ENCODE measurements around the gene CDC16.

CDC16 gene

GRCh38 chr13:114309086-114309485 is 74.4 kb downstream of the CDC16 start:
- Histone ChIP-seq H3K9ac (ENCODE audit: low read length) (no peak overlapping the region), H3K27me3 (ENCODE audit: control insufficient read depth, insufficient read depth, low read length) (no peaks in the 10 kb centered on the region), H3K36me3 (ENCODE audit: control insufficient read depth, low read depth, low read length) (peaks cover 21% of the 10 kb centered on the region), H3K27ac (ENCODE audit: low read length) (no peak overlapping the region), H3K4me1 (ENCODE audit: control insufficient read depth, low read depth, low read length) (no peaks in the 10 kb centered on the region), H3K9me3 (ENCODE audit: control insufficient read depth, low read depth, low read length) (no peaks in the 10 kb centered on the region), H3K4me3 (ENCODE audit: low read length) (no peak overlapping the region)

GRCh38 chr13:114309806-114310410 is 75.2 kb downstream of the CDC16 start:
- no peak overlapping the region for H3K4me3 ChIP-seq (ENCODE audit: low read length)
- no peaks in the 10 kb centered on the region for H3K9me3 ChIP-seq (ENCODE audit: control insufficient read depth, low read depth, low read length)
- no peaks in the 10 kb centered on the region for H3K4me1 ChIP-seq (ENCODE audit: control insufficient read depth, low read depth, low read length)
- H3K36me3 ChIP-seq (ENCODE audit: control insufficient read depth, low read depth, low read length), result peaks cover 14% of the 10 kb centered on the region
- no peaks in the 10 kb centered on the region for H3K27me3 ChIP-seq (ENCODE audit: control insufficient read depth, insufficient read depth, low read length)
- H3K9ac ChIP-seq (ENCODE audit: low read length), result no peak overlapping the region
- H3K27ac ChIP-seq (ENCODE audit: low read length), result no peak overlapping the region

GRCh38 chr13:114310956-114311355 is 76.3 kb downstream of the CDC16 start:
- H3K4me3 ChIP-seq (ENCODE audit: low read length), result no peak overlapping the region
- no peaks in the 10 kb centered on the region for H3K27me3 ChIP-seq (ENCODE audit: control insufficient read depth, insufficient read depth, low read length)
- no peaks in the 10 kb centered on the region for H3K9me3 ChIP-seq (ENCODE audit: control insufficient read depth, low read depth, low read length)
- peaks cover 10% of the 10 kb centered on the region for H3K36me3 ChIP-seq (ENCODE audit: control insufficient read depth, low read depth, low read length)
- no peak overlapping the region for H3K27ac ChIP-seq (ENCODE audit: low read length)
- no peak overlapping the region for H3K9ac ChIP-seq (ENCODE audit: low read length)
- peaks cover 6% of the 10 kb centered on the region for H3K4me1 ChIP-seq (ENCODE audit: control insufficient read depth, low read depth, low read length)

GRCh38 chr13:114311387-114311786 is 76.7 kb downstream of the CDC16 start:
- H3K4me3 ChIP-seq (ENCODE audit: low read length), result no peak overlapping the region
- no peaks in the 10 kb centered on the region for H3K9me3 ChIP-seq (ENCODE audit: control insufficient read depth, low read depth, low read length)
- no peaks in the 10 kb centered on the region for H3K27me3 ChIP-seq (ENCODE audit: control insufficient read depth, insufficient read depth, low read length)
- H3K9ac ChIP-seq (ENCODE audit: low read length), result no peak overlapping the region
- no peak overlapping the region for H3K27ac ChIP-seq (ENCODE audit: low read length)
- H3K4me1 ChIP-seq (ENCODE audit: control insufficient read depth, low read depth, low read length), result peaks cover 6% of the 10 kb centered on the region
- peaks cover 9% of the 10 kb centered on the region for H3K36me3 ChIP-seq (ENCODE audit: control insufficient read depth, low read depth, low read length)

GRCh38 chr13:114311908-114312307 is 77.2 kb downstream of the CDC16 start:
- Histone ChIP-seq H3K9ac (ENCODE audit: low read length) (no peak overlapping the region), H3K27ac (ENCODE audit: low read length) (no peak overlapping the region), H3K9me3 (ENCODE audit: control insufficient read depth, low read depth, low read length) (no peaks in the 10 kb centered on the region), H3K27me3 (ENCODE audit: control insufficient read depth, insufficient read depth, low read length) (no peaks in the 10 kb centered on the region), H3K4me3 (ENCODE audit: low read length) (no peak overlapping the region), H3K4me1 (ENCODE audit: control insufficient read depth, low read depth, low read length) (peaks cover 6% of the 10 kb centered on the region), H3K36me3 (ENCODE audit: control insufficient read depth, low read depth, low read length) (peaks cover 4% of the 10 kb centered on the region)

- Histone ChIP-seq H3K4me1 (ENCODE audit: control insufficient read depth, low read depth, low read length) (peaks cover 6% of the 10 kb centered on the region), H3K27me3 (ENCODE audit: control insufficient read depth, insufficient read depth, low read length) (no peaks in the 10 kb centered on the region), H3K9ac (ENCODE audit: low read length) (peak overlapping the region; percentile 80), H3K36me3 (ENCODE audit: control insufficient read depth, low read depth, low read length) (no peaks in the 10 kb centered on the region), H3K4me3 (ENCODE audit: low read length) (peak overlapping the region; percentile 96), H3K27ac (ENCODE audit: low read length) (peak overlapping the region; percentile 59), H3K9me3 (ENCODE audit: control insufficient read depth, low read depth, low read length) (no peaks in the 10 kb centered on the region)
Measured at GRCh38 chr13:114313061-114313860, 78.6 kb downstream of the CDC16 start.

GRCh38 chr13:114314074-114314912 is 79.6 kb downstream of the CDC16 start, which contains the start of gene CHAMP1:
CHAMP1 (plus strand) TSS chr13:114314503; CDS start chr13:114323843, 9,340 bp downstream.
- no peaks in the 10 kb centered on the region for H3K9me3 ChIP-seq (ENCODE audit: control insufficient read depth, low read depth, low read length)
- H3K4me3 ChIP-seq (ENCODE audit: low read length), result peak within 1 kb of the TSS; percentile 96
- H3K36me3 ChIP-seq (ENCODE audit: control insufficient read depth, low read depth, low read length), result no peaks in the 10 kb centered on the region
- H3K27me3 ChIP-seq (ENCODE audit: control insufficient read depth, insufficient read depth, low read length), result no peaks in the 10 kb centered on the region
- peaks cover 6% of the 10 kb centered on the region for H3K4me1 ChIP-seq (ENCODE audit: control insufficient read depth, low read depth, low read length)
- peak within 1 kb of the TSS; percentile 59 for H3K27ac ChIP-seq (ENCODE audit: low read length)
- peak within 1 kb of the TSS; percentile 80 for H3K9ac ChIP-seq (ENCODE audit: low read length)

- H3K4me1 ChIP-seq (ENCODE audit: control insufficient read depth, low read depth, low read length), result peaks cover 6% of the 10 kb centered on the region
Measured at GRCh38 chr13:114315074-114315785, 80.5 kb downstream of the CDC16 start.

GRCh38 chr13:114318624-114319023 is 83.9 kb downstream of the CDC16 start:
- Histone ChIP-seq H3K27me3 (ENCODE audit: control insufficient read depth, insufficient read depth, low read length) (no peaks in the 10 kb centered on the region), H3K4me1 (ENCODE audit: control insufficient read depth, low read depth, low read length) (peaks cover 6% of the 10 kb centered on the region), H3K9ac (ENCODE audit: low read length) (no peak overlapping the region), H3K27ac (ENCODE audit: low read length) (no peak overlapping the region), H3K36me3 (ENCODE audit: control insufficient read depth, low read depth, low read length) (peaks cover 31% of the 10 kb centered on the region), H3K9me3 (ENCODE audit: control insufficient read depth, low read depth, low read length) (no peaks in the 10 kb centered on the region), H3K4me3 (ENCODE audit: low read length) (no peak overlapping the region)

More at GRCh38 chr13:114315074-114315785, 80.5 kb downstream of the CDC16 start:
- Histone ChIP-seq H3K9ac (ENCODE audit: low read length) (peak overlapping the region; percentile 80), H3K36me3 (ENCODE audit: control insufficient read depth, low read depth, low read length) (peaks cover 5% of the 10 kb centered on the region), H3K27ac (ENCODE audit: low read length) (peak overlapping the region; percentile 11), H3K27me3 (ENCODE audit: control insufficient read depth, insufficient read depth, low read length) (no peaks in the 10 kb centered on the region), H3K4me3 (ENCODE audit: low read length) (peak overlapping the region; percentile 96), H3K9me3 (ENCODE audit: control insufficient read depth, low read depth, low read length) (no peaks in the 10 kb centered on the region)

- Histone ChIP-seq H3K27me3 (ENCODE audit: control insufficient read depth, insufficient read depth, low read length) (no peaks in the 10 kb centered on the region), H3K4me3 (ENCODE audit: low read length) (no peak overlapping the region), H3K36me3 (ENCODE audit: control insufficient read depth, low read depth, low read length) (peaks cover 40% of the 10 kb centered on the region), H3K9ac (ENCODE audit: low read length) (no peak overlapping the region), H3K4me1 (ENCODE audit: control insufficient read depth, low read depth, low read length) (peaks cover 6% of the 10 kb centered on the region), H3K9me3 (ENCODE audit: control insufficient read depth, low read depth, low read length) (no peaks in the 10 kb centered on the region), H3K27ac (ENCODE audit: low read length) (no peak overlapping the region)
Measured at GRCh38 chr13:114319441-114319913, 84.8 kb downstream of the CDC16 start.

GRCh38 chr13:114320065-114320464 is 85.4 kb downstream of the CDC16 start:
- no peak overlapping the region for H3K27ac ChIP-seq (ENCODE audit: low read length)
- H3K36me3 ChIP-seq (ENCODE audit: control insufficient read depth, low read depth, low read length), result peaks cover 46% of the 10 kb centered on the region
- peaks cover 5% of the 10 kb centered on the region for H3K4me1 ChIP-seq (ENCODE audit: control insufficient read depth, low read depth, low read length)
- H3K9ac ChIP-seq (ENCODE audit: low read length), result no peak overlapping the region
- no peaks in the 10 kb centered on the region for H3K9me3 ChIP-seq (ENCODE audit: control insufficient read depth, low read depth, low read length)
- H3K4me3 ChIP-seq (ENCODE audit: low read length), result no peak overlapping the region
- no peaks in the 10 kb centered on the region for H3K27me3 ChIP-seq (ENCODE audit: control insufficient read depth, insufficient read depth, low read length)
